Upper lobe of right lung (tissue), 1 donor: Measurements from ENCODE around the gene FAM187B. TPM values are rescaled to one million over a fixed set of nuclear protein-coding genes. Genes with fewer than 3 reads are reported as not detected.

Source experiments
- ATAC-seq: fragments of 200-7000 bp; cut with Tn5 transposase; one replicate; pipeline ENCODE4 v1.9.1; 2020; ENCODE audit warnings: mild to moderate bottlenecking, moderate library complexity
- DNase-seq: peaks from one replicate; pipeline ENCODE4 v3.0.0-alpha.2; 2020
- H3K27ac ChIP-seq: fragments of 200-600 bp; one replicate; pipeline ENCODE4 v1.8.0; 2022
- H3K27me3 ChIP-seq: fragments of 200-600 bp; one replicate; pipeline ENCODE4 v1.8.0; 2022; ENCODE audit warnings: mild to moderate bottlenecking
- H3K36me3 ChIP-seq: fragments of 200-600 bp; one replicate; pipeline ENCODE4 v1.8.0; 2022
- H3K4me1 ChIP-seq: fragments of 200-600 bp; one replicate; pipeline ENCODE4 v1.8.0; 2022
- H3K4me3 ChIP-seq: fragments of 200-600 bp; one replicate; pipeline ENCODE4 v1.8.0; 2022; ENCODE audit warnings: mild to moderate bottlenecking
- H3K9me3 ChIP-seq: fragments of 200-600 bp; one replicate; pipeline ENCODE4 v1.8.0; 2022
- CTCF ChIP-seq: fragments of 200-600 bp; IDR thresholded peaks from one replicate; pipeline ENCODE4 v1.8.0; 2022; ENCODE audit warnings: antibody characterized with exemption
- intact Hi-C: fragments of 100-400 bp; cut with DNase I; formaldehyde crosslinking; loops from one replicate; pipeline ENCODE4 v1.11.0; 2022
- total RNA-seq: library from RNA; stranded (reverse); fragmentation: NEBNext Ultra II Directional; extraction: Animal tissue kit (Norgen Biotek cat#: 25700); gene quantifications from one replicate; pipeline ENCODE4 v1.2.1, GENCODE V29; 2021
- donor health status: DM: no; HTN: yes; CAD: no; lungs with severe emphysema.

Gene FAM187B
- total RNA-seq, 1 donor from 2014 or later: not detected

- ATAC-seq (peak; percentile 66), DNase-seq (peak; percentile 78)
These were observed 16.9 kb downstream of the FAM187B start for GRCh38 chr19:35211545-35212230.

GRCh38 chr19:35209646-35210045 lies 18.9 kb downstream of the FAM187B start:
- DNase-seq: no peak
- intact Hi-C loops: no loop called here
- no peak for TF ChIP-seq CTCF
- Histone ChIP-seq H3K4me3 (no peak overlapping the region), H3K36me3 (no peaks in the 10 kb centered on the region), H3K9me3 (no peaks in the 10 kb centered on the region), H3K27ac (no peak overlapping the region), H3K27me3 (no peaks in the 10 kb centered on the region), H3K4me1 (peaks cover 47% of the 10 kb centered on the region)
- ATAC-seq: no peak

More at GRCh38 chr19:35211545-35212230, 16.9 kb downstream of the FAM187B start:
- Histone ChIP-seq H3K36me3 (no peaks in the 10 kb centered on the region), H3K27ac (peak overlapping the region; percentile 63), H3K9me3 (no peaks in the 10 kb centered on the region), H3K27me3 (no peaks in the 10 kb centered on the region), H3K4me1 (peaks cover 34% of the 10 kb centered on the region), H3K4me3 (no peak overlapping the region)
- no peak for TF ChIP-seq CTCF
- intact Hi-C loops: no loop called here

- no peaks in the 10 kb centered on the region for H3K27me3 ChIP-seq
- H3K9me3 ChIP-seq: no peaks in the 10 kb centered on the region
- ATAC-seq: no peak
- no peaks in the 10 kb centered on the region for H3K36me3 ChIP-seq
- peaks cover 36% of the 10 kb centered on the region for H3K4me1 ChIP-seq
- H3K4me3 ChIP-seq: no peak overlapping the region
- intact Hi-C loops: no loop called here
- no peak for TF ChIP-seq CTCF
- peak; percentile 8 for DNase-seq
- no peak overlapping the region for H3K27ac ChIP-seq
These were observed 20.4 kb downstream of the FAM187B start for GRCh38 chr19:35208121-35208520.

- H3K27ac ChIP-seq: no peak overlapping the region
- no peak for TF ChIP-seq CTCF
- peaks cover 29% of the 10 kb centered on the region for H3K4me1 ChIP-seq
- no peak for ATAC-seq
- H3K36me3 ChIP-seq: no peaks in the 10 kb centered on the region
- DNase-seq: no peak
- no peaks in the 10 kb centered on the region for H3K27me3 ChIP-seq
- H3K4me3 ChIP-seq: no peak overlapping the region
- H3K9me3 ChIP-seq: no peaks in the 10 kb centered on the region
- intact Hi-C loops: no loop called here
These were observed 21.1 kb downstream of the FAM187B start for GRCh38 chr19:35207391-35207871.

GRCh38 chr19:35206855-35207254 lies 21.7 kb downstream of the FAM187B start:
- peaks cover 24% of the 10 kb centered on the region for H3K4me1 ChIP-seq
- no peak for TF ChIP-seq CTCF
- intact Hi-C loops: no loop called here
- no peak for DNase-seq
- H3K9me3 ChIP-seq: no peaks in the 10 kb centered on the region
- no peak overlapping the region for H3K4me3 ChIP-seq
- no peaks in the 10 kb centered on the region for H3K36me3 ChIP-seq
- no peak for ATAC-seq
- no peaks in the 10 kb centered on the region for H3K27me3 ChIP-seq
- no peak overlapping the region for H3K27ac ChIP-seq

- ATAC-seq: no peak
- Histone ChIP-seq H3K36me3 (no peaks in the 10 kb centered on the region), H3K4me3 (no peak overlapping the region), H3K27ac (no peak overlapping the region), H3K27me3 (no peaks in the 10 kb centered on the region), H3K9me3 (no peaks in the 10 kb centered on the region), H3K4me1 (peaks cover 20% of the 10 kb centered on the region)
- DNase-seq: no peak
- TF ChIP-seq CTCF: no peak
- intact Hi-C loops: no loop called here
These were observed 22.2 kb downstream of the FAM187B start for GRCh38 chr19:35206379-35206778.
